Vagina (tissue), 2 donors: ENCODE data around the gene NIPAL3. TPM values are rescaled to one million over a fixed set of nuclear protein-coding genes. Genes with fewer than 3 reads are reported as not detected.

Experiments used
- DNase-seq, 2 donors: peaks; one replicate each; pipeline ENCODE4 v3.0.0-alpha.2; 2017; ENCODE audit errors: extremely low spot score in 2 of 2
- H3K27ac ChIP-seq: fragments of 200-600 bp; sonication (generic); one replicate; pipeline ENCODE4 v1.5.1; 2019
- H3K27me3 ChIP-seq: fragments of 200-600 bp; sonication (generic); one replicate; pipeline ENCODE4 v1.5.1; 2019
- H3K36me3 ChIP-seq, 2 donors: fragments of 200-600 bp; sonication (generic); one replicate each; pipeline ENCODE4 v1.5.1; 2017 to 2019
- H3K4me1 ChIP-seq: fragments of 200-600 bp; sonication (generic); one replicate; pipeline ENCODE4 v1.5.1; 2019
- H3K4me3 ChIP-seq, 2 donors: fragments of 200-600 bp; sonication (generic); 1 replicate in 1 of 2; 2 replicates in 1 of 2; pipeline ENCODE4 v1.5.1; 2016 to 2019
- H3K9me3 ChIP-seq: fragments of 200-600 bp; sonication (generic); one replicate; pipeline ENCODE4 v1.5.1; 2019
- CTCF ChIP-seq, 3 experiments: fragments of 450-650 bp in 2 of 3; fragments of 200-600 bp in 1 of 3; sonication (generic) in 1 of 3; IDR thresholded peaks; one replicate each; pipeline ENCODE4 v1.5.1; 2017 to 2019; ENCODE audit warnings: antibody characterized with exemption in 3 of 3, mild to moderate bottlenecking in 2 of 3, moderate library complexity in 2 of 3
- POLR2A ChIP-seq, 2 donors: fragments of 450-650 bp; IDR thresholded peaks; one replicate each; pipeline ENCODE4 v1.6.1; 2017; ENCODE audit warnings: antibody characterized with exemption in 2 of 2, mild to moderate bottlenecking in 2 of 2, moderate library complexity in 2 of 2
- POLR2AphosphoS5 ChIP-seq, 2 donors: sonication (generic); formaldehyde crosslinking; IDR thresholded peaks; one replicate each; pipeline ENCODE4 v1.9.0; 2017; ENCODE audit warnings: antibody characterized with exemption in 2 of 2, mild to moderate bottlenecking in 2 of 2, low read depth in 1 of 2; ENCODE audit not compliant: insufficient read depth in 1 of 2
- intact Hi-C: fragments of 100-400 bp; cut with DNase I; formaldehyde crosslinking; loops from one replicate; pipeline ENCODE4 v1.15.1; 2023
- total RNA-seq: library from RNA; depleted of rRNA; stranded (reverse); fragments of >200 nt; gene quantifications from one replicate; pipeline ENCODE4 v1.2.3, GENCODE V29; 2016

NIPAL3 gene
- total RNA-seq, 1 donor from 2014 or later: 21.1 TPM

- no peak for TF ChIP-seq CTCF (IDR thresholded peaks at IDR 0.05)
- no peak for TF ChIP-seq POLR2AphosphoS5 (IDR thresholded peaks at IDR 0.05; ENCODE audit: insufficient read depth in 1 of 2, low read depth in 1 of 2)
- no peak for TF ChIP-seq POLR2A (IDR thresholded peaks at IDR 0.05)
- Histone ChIP-seq H3K27me3 (no peaks in the 10 kb centered on the region), H3K9me3 (no peaks in the 10 kb centered on the region), H3K4me1 (no peaks in the 10 kb centered on the region), H3K4me3 (no peak overlapping the region), H3K36me3 (no peaks in the 10 kb centered on the region), H3K27ac (peak overlapping the region; percentile 18)
- DNase-seq: no peak
- intact Hi-C loops: no loop called here
Observed at GRCh38 chr1:24373710-24374109, 41.9 kb upstream of the NIPAL3 start.

DNA sequence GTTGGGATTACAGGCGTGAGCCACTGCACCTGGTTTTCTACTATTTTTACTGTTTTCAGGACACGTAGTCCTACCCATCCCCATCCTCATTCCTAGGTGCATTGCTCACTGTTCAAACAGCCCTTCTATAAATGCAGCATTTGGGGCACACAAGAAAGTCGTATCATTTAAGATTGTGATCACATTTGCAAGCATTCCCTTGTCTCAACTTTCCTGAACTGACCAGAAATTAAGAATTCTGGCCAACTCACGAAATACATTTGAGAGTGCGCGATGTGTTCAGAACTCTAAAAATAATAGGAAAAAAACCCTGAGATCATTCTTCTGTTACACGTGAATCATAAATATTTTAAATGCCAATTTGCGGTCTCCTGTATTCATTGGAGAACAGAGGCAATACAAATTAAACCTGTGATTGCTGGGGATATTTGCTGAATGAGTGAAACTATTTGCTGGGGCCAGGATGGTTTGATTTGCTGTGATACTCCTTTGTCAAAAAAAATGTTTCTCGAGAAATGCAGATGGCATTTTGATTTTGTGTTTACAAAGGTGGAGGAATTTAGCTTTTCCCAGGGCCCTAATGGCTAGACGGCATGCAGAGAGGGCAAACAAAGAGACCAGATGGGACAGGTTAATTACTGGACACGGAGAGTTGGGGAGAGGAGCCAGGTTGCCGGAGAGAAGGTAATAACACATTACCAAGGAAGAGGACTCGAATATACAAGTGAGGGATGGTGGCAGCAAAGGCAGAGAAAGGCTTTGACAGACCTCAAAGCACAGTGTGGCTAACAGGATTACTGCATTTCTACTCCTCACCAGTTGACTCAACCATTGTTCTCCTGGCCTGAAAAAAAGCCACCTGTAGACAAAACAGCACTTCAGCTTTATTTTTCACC is 40.5 kb upstream of the NIPAL3 start:
- intact Hi-C loops: no loop called here
- no peak for TF ChIP-seq POLR2A (IDR thresholded peaks at IDR 0.05)
- H3K27me3 ChIP-seq: no peaks in the 10 kb centered on the region
- H3K27ac ChIP-seq: peak overlapping the region; percentile 21
- peak in 1 of 2 donors; percentile 14 for DNase-seq
- no peak overlapping the region for H3K4me3 ChIP-seq
- H3K36me3 ChIP-seq: no peaks in the 10 kb centered on the region
- H3K4me1 ChIP-seq: peaks cover 3% of the 10 kb centered on the region
- H3K9me3 ChIP-seq: no peaks in the 10 kb centered on the region

DNA sequence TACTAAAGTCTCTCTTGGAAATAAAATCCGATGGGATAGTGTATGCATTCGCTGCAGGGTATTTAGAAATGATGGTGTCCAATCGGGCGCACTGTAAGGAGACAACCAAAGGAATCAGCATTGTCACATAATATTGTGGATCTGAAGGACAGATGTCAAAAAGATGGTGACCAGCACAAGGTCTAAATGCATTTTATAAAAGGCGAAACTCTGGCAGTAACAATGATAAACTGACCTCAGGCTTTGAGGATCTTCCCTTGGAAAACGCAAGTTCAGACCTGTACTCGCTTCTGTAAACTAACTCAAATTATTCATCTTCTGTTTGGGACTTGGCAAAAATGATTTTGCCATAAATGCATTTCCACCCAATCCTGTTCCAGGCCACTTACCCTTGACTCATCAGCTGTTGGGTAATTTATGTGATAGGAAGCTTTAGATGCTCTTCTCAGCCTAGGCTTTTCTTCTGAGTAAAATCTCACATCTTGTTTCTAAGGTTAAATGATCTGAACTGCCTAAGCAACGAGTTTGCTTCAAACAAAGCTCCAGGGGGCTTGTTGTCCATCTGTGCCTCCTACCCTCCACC is 35.8 kb upstream of the NIPAL3 start:
- intact Hi-C loops: no loop called here
- Histone ChIP-seq H3K4me1 (peaks cover 28% of the 10 kb centered on the region), H3K27ac (peak overlapping the region; percentile 21), H3K4me3 (no peak overlapping the region), H3K27me3 (no peaks in the 10 kb centered on the region), H3K36me3 (no peaks in the 10 kb centered on the region), H3K9me3 (no peaks in the 10 kb centered on the region)
- no peak for TF ChIP-seq CTCF (IDR thresholded peaks at IDR 0.05)
- peak in 1 of 2 donors; percentile 73 for TF ChIP-seq POLR2AphosphoS5 (IDR thresholded peaks at IDR 0.05; ENCODE audit: insufficient read depth in 1 of 2, low read depth in 1 of 2)
- peak; percentile 25 to 67 for DNase-seq

GRCh38 chr1:24380508-24380907 is 35.1 kb upstream of the NIPAL3 start:
- Histone ChIP-seq H3K4me1 (peaks cover 33% of the 10 kb centered on the region), H3K27me3 (no peaks in the 10 kb centered on the region), H3K27ac (peak overlapping the region; percentile 21), H3K36me3 (no peaks in the 10 kb centered on the region), H3K4me3 (no peak overlapping the region), H3K9me3 (no peaks in the 10 kb centered on the region)
- DNase-seq: peak; percentile 54 to 61
- intact Hi-C loops: no loop called here
- TF ChIP-seq POLR2A (IDR thresholded peaks at IDR 0.05) (no peak), POLR2AphosphoS5 (IDR thresholded peaks at IDR 0.05; ENCODE audit: insufficient read depth in 1 of 2, low read depth in 1 of 2) (no peak), CTCF (IDR thresholded peaks at IDR 0.05) (no peak)

DNA sequence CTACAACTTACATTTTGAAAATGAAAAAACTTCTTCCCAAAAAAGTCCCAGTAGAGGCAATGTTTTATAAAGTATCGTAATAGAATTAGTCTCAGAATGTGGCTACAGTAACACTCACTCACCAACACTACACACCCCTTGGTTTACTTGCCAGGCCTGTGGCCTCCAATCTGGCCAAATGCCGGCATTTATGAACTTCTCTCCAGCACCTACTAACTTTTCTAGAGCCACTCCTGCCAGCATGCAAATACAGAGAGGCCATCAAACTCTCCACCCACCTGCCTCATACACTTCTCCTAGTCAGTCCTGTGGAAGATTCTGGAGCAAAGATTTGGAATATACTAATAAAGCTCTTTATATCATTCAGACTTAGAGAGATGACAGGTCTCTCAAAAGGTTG is 34.3 kb upstream of the NIPAL3 start:
- intact Hi-C loops: no loop called here
- Histone ChIP-seq H3K4me3 (no peak overlapping the region), H3K27ac (peak overlapping the region; percentile 21), H3K9me3 (no peaks in the 10 kb centered on the region), H3K4me1 (peaks cover 38% of the 10 kb centered on the region), H3K27me3 (no peaks in the 10 kb centered on the region), H3K36me3 (no peaks in the 10 kb centered on the region)
- peak; percentile 16 to 42 for DNase-seq
- TF ChIP-seq POLR2AphosphoS5 (IDR thresholded peaks at IDR 0.05; ENCODE audit: insufficient read depth in 1 of 2, low read depth in 1 of 2) (no peak), CTCF (IDR thresholded peaks at IDR 0.05) (no peak), POLR2A (IDR thresholded peaks at IDR 0.05) (no peak)
